ENCODE data around the gene STPG2.

- peak in 1 of 5 experiments; percentile 9 for TF ChIP-seq CTCF (IDR thresholded peaks at IDR 0.05)
- TF ChIP-seq POLR2A (IDR thresholded peaks at IDR 0.05) = no peak
Measured at GRCh38 chr4:98150092-98150761, 7.0 kb upstream of the STPG2 start.
